NCI-H1694 treated with DMSO at 0.1 percent for 48 hours (cell line): Measurements from ENCODE around the gene MUSK.
"Not testable (repeated sequence)": the region's sequence is repeated elsewhere in the genome, so short reads cannot be mapped to it uniquely, and the experiment has no call there.

Experiments used
- DNase-seq: peaks from one replicate; lab custom pipeline; 2025; lab: John Stamatoyannopoulos, UW

Gene MUSK

DNA sequence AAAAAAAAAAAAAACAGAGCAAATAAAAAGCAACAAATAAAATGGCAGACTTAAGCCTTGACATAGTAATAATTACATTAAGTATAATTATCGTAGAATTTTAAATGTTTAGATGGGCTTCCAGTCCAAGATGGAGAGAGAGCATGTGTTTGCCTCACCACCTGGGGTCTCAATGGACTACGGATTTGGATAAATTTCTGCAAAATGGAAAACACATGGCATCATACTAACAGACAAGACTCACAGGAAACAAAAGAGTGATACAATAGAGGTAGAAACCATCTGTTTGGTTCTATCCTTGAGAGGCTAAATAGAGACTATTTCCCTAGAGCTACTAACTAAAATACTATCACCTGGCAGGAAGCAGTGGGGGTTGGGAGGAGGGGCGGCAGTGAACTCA, 144.3 kb downstream of the MUSK start:
- DNase-seq: no peak

- DNase-seq: no peak
Observed at GRCh38 chr9:110814159-110814558, 145.6 kb downstream of the MUSK start.

GRCh38 chr9:110815361-110815760, 146.8 kb downstream of the MUSK start:
- no peak for DNase-seq

DNA sequence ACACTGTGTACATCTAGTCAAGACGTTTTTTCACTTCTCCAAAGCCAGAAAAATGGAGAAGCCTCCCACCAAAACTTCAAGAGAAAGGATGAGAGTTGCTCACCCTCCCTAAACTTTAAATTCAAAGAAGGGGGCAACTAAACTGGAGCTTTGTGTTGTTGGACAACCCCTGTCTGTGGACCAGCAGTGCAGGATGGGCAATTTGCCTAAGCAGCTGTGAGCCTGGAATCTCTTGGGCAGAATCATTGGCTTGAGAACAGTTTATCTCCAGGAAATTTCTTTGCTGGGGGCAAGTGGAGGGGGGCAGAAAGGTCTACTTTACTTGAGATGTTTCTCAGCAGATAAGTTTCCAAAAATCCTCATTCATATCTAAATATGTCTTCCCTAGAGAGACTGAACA, 151.8 kb downstream of the MUSK start:
- no peak for DNase-seq

DNA sequence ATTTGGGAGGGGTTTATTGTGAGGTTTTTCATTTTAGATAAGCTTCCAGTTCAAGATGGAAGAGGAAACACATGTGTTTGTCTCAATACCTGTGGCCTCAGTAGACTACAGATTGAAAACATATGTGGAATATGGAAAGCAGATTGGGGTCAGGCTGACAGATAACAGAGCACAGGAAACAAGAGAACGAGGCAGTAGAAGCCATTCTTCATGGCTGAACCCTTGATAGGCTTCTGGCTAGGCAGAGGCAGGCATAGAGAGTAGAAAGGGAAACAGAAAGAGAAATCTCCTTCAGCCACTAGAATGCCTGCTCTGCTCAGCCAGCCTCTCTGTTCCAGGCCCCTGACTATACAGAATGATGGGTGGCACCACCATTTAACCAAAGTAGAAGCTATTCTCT, 152.5 kb downstream of the MUSK start:
- DNase-seq: no peak

- DNase-seq: not testable (repeated sequence)
Observed at GRCh38 chr9:110825129-110825528, 156.5 kb downstream of the MUSK start.

DNA sequence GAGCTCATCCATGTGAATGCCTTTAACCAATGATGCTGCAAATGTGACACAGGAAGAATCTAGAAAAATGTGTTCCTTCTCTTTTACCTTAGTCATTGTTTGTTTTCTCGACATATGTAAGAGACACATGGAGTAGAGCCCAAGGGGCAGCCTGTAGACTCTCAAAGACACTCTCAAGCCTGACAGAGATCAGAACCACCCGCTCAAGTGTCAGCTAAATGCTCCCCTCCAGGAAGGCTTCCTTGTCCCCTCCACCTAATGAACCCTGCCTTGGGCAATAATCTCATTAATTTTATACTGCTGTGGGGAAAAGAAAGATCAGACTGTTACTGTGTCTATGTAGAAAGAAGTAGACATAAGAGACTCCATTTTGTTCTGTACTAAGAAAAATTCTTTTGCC, 157.4 kb downstream of the MUSK start:
- DNase-seq: no peak

GRCh38 chr9:110826400-110826799, 157.8 kb downstream of the MUSK start:
- not testable (repeated sequence) for DNase-seq

DNA sequence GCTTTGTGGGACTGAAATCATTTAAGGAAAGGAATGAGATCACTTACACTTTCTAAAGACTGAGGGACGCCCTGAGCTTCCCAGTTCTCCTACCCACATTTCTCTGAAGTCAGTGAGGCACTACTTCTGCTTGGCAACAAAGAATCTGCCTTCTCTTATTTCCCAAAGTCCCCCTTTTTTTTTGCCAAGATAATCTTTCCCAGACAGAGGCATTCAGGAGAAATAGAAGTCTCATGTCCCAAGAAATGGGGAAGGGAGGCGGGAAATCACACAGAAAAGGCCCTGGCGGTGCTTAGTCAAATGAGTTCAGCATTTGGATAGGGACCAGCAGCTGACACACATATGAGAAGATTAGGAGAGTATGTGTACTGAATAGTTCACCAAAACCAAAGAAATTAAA, 159.7 kb downstream of the MUSK start:
- DNase-seq: no peak

DNA sequence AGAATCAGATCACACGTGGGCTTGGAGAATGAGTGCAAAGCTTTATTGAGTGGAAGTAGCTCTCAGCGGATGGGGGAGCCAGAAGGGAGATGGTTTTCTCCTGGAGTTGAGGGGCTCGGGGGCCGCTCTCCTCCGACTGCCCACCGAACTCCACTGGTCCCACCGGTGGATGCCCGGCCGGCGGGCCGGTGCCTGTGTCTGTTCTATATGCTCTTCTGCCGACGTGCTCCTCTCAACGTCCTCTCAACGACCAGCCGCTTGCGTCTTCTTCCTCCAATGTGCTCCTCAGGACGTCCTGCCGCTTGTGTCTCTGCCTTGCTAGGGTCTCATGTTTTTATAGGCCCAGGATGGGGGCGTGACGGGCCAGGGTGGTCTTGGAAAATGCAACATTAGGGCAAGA, 161.9 kb downstream of the MUSK start:
- DNase-seq: no peak

- DNase-seq: no peak
Observed at GRCh38 chr9:110832926-110833325, 164.3 kb downstream of the MUSK start.

DNA sequence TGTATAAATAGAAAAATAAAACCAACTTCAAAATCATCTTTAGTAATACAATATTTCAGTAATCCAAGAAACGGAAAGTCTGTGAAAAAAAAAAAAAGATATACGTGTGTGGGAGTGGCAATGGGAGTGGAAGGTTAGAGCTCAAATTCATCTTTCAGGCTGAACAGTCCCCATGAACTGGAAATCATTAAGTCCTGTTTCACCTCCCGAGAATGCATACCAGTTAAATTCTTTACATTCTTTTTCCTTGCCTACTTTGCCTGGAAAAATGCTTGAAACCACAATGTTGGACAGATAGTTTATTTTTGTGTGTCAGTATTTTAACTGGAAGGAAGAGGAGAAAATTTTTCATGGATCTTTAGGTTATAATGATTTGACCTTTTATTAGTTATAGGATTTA, 166.8 kb downstream of the MUSK start:
- no peak for DNase-seq

- DNase-seq: no peak
Observed at GRCh38 chr9:110835859-110836271, 167.3 kb downstream of the MUSK start.

GRCh38 chr9:110837401-110838005, 168.9 kb downstream of the MUSK start:
- no peak for DNase-seq

DNA sequence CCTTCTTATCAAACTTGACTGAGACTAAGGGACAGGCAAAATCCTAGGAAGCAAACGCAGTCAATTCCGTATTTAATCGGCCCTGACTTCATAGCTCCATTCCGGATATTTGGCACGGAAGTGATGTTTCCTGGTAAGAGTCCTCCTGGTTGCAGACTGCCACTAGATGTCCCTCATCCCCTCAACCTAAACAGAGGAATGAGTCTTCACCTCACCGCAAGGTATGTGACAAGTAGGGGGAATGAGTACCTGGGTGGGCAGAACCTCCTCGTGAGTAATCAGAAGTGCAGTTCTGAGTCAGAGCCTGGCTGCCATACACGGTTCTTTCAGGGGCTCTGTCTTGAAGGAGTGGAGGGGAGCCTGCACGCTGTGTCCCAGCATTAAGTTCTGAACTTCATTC, 173.6 kb downstream of the MUSK start:
- DNase-seq: no peak

DNA sequence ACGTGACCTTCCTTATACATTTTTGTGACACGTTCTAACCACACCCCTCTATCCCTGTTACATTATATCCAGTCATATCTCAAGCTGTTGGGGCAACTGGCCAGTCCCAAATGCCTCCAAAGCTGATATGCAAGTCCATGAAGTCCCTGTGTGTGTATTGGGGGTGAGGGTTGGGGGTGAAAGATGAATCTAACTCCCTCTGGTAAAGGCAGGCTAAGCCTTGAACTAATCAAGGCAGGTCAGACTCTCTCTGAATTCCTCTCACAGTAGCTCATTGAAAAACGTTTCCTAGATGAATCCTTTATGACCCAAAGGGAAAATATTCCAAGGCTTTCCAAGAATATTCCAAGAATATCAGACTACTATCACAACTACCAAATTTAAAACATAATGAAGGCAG, 174.4 kb downstream of the MUSK start:
- DNase-seq: no peak

DNA sequence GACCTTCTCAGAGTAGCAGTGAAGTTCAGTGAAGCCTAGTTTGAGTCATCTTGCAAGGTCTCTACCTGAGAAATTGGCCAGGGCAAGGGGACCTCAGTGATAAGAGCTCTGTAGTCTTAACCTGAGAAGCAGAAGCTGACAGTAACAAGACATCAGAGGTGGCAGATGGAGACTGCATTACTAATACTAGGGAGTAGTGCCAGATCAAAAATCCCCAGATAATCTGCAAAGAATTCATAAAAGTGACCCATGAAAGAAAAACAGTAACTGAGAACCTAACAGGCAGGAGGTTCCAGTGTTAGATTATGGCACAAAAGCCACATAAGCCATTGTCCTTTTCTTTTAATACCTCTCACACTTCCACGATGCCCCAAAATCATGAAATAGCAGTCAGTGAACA, 175.5 kb downstream of the MUSK start:
- DNase-seq: no peak

GRCh38 chr9:110846215-110846614, 177.6 kb downstream of the MUSK start:
- no peak for DNase-seq

DNA sequence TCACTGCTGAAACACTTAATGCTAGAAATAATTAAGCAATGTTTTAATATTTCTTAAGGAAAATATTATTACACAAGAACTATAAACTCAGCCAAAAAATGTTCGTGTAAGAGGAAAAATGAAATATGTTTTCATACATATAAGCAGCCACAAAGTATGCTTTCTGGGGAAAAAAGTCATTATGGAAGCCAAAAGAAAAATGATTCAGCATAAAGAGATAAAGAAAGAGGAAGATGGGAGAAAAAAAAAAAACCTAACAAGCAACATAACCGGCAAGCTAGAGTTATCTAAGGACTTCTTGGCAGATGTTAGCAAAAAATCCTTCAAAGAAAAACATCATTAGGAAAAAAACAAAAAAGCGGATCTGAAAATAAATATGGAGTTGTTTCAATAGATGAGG, 179.1 kb downstream of the MUSK start:
- no peak for DNase-seq

GRCh38 chr9:110850401-110851135, 182.0 kb downstream of the MUSK start:
- DNase-seq: no peak
